Esophagus squamous epithelium (tissue), 4 donors: ENCODE results near the gene GSE1.

ENCODE experiments used
- POLR2A ChIP-seq, 4 donors: fragments of 450-650 bp; IDR thresholded peaks; one replicate each; pipeline ENCODE4 v1.6.1; 2017; ENCODE audit warnings: antibody characterized with exemption in 4 of 4, mild to moderate bottlenecking in 4 of 4, moderate library complexity in 3 of 4
- TF ChIP-seq, protein P1 (sequence below), 6 experiments: fragments of 450-650 bp in 4 of 6; fragments of 200-600 bp in 2 of 6; sonication (generic) in 2 of 6; IDR thresholded peaks; one replicate each; pipeline ENCODE4 v1.5.1; 2016 to 2019; ENCODE audit warnings: antibody characterized with exemption in 6 of 6, mild to moderate bottlenecking in 4 of 6, moderate library complexity in 4 of 6

DNA sequence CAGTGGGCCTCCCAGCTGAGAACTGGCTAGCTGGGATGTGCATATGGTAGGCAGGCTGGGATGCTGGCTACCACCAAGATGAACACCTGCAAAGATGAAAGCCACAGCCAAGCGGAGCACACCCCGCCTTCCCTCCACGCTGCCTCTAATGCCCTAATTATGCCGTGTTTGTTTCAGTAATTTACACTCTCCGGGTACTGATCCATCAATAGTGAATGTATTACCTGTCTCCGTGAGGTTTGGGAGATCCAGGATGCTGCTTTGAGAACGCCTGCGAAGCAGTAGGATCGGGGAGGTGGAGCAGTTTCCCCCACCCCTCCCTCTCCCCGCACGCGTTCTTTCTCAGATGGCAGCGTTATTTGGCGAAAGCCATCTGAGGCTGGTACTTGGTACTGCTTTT is 28.9 kb upstream of the GSE1 start:
- TF ChIP-seq, protein P1, sequence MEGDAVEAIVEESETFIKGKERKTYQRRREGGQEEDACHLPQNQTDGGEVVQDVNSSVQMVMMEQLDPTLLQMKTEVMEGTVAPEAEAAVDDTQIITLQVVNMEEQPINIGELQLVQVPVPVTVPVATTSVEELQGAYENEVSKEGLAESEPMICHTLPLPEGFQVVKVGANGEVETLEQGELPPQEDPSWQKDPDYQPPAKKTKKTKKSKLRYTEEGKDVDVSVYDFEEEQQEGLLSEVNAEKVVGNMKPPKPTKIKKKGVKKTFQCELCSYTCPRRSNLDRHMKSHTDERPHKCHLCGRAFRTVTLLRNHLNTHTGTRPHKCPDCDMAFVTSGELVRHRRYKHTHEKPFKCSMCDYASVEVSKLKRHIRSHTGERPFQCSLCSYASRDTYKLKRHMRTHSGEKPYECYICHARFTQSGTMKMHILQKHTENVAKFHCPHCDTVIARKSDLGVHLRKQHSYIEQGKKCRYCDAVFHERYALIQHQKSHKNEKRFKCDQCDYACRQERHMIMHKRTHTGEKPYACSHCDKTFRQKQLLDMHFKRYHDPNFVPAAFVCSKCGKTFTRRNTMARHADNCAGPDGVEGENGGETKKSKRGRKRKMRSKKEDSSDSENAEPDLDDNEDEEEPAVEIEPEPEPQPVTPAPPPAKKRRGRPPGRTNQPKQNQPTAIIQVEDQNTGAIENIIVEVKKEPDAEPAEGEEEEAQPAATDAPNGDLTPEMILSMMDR (IDR thresholded peaks at IDR 0.05), result no peak
- no peak for TF ChIP-seq POLR2A (IDR thresholded peaks at IDR 0.05)
